ENCODE data around the gene PTGIS. TPM values are rescaled to one million over a fixed set of nuclear protein-coding genes. Genes with fewer than 3 reads are reported as not detected.

The PTGIS gene
- total RNA-seq, 4 donors from 2014 or later, result 3.5 to 30.5 (median 11.1) TPM

GRCh38 chr20:49560186-49560585 lies 7.8 kb downstream of the PTGIS start:
- Histone ChIP-seq H3K9me3 (no peaks in the 10 kb centered on the region), H3K27me3 (no peaks in the 10 kb centered on the region), H3K36me3 (no peaks in the 10 kb centered on the region), H3K4me1 (no peaks in the 10 kb centered on the region), H3K4me3 (no peak overlapping the region), H3K27ac (no peak overlapping the region)
- DNase-seq, result no peak
- no peak for TF ChIP-seq CTCF (IDR thresholded peaks at IDR 0.05)
- TF ChIP-seq POLR2A (IDR thresholded peaks at IDR 0.05), result no peak

GRCh38 chr20:49559411-49560081 lies 8.4 kb downstream of the PTGIS start:
- Histone ChIP-seq H3K4me3 (no peak overlapping the region), H3K36me3 (no peaks in the 10 kb centered on the region), H3K27ac (peak overlapping the region in 1 of 4 donors; percentile 35), H3K27me3 (no peaks in the 10 kb centered on the region), H3K9me3 (no peaks in the 10 kb centered on the region), H3K4me1 (no peaks in the 10 kb centered on the region)
- TF ChIP-seq CTCF (IDR thresholded peaks at IDR 0.05) (no peak), POLR2A (IDR thresholded peaks at IDR 0.05) (no peak)
- no peak for DNase-seq

GRCh38 chr20:49558826-49559225 lies 9.1 kb downstream of the PTGIS start:
- Histone ChIP-seq H3K9me3 (no peaks in the 10 kb centered on the region), H3K27ac (peak overlapping the region in 1 of 4 donors; percentile 35), H3K4me3 (no peak overlapping the region), H3K4me1 (no peaks in the 10 kb centered on the region), H3K27me3 (no peaks in the 10 kb centered on the region), H3K36me3 (no peaks in the 10 kb centered on the region)
- no peak for DNase-seq
- TF ChIP-seq CTCF (IDR thresholded peaks at IDR 0.05), result no peak
- no peak for TF ChIP-seq POLR2A (IDR thresholded peaks at IDR 0.05)

- Histone ChIP-seq H3K9me3 (no peaks in the 10 kb centered on the region), H3K36me3 (no peaks in the 10 kb centered on the region), H3K27me3 (no peaks in the 10 kb centered on the region), H3K4me3 (no peak overlapping the region), H3K27ac (peak overlapping the region in 1 of 4 donors; percentile 28), H3K4me1 (peaks cover 0 to under 1% (median 0%) of the 10 kb centered on the region in 4 donors)
- TF ChIP-seq POLR2A (IDR thresholded peaks at IDR 0.05) (no peak), CTCF (IDR thresholded peaks at IDR 0.05) (no peak)
- DNase-seq, result no peak
Observed at GRCh38 chr20:49557449-49557848, 10.5 kb downstream of the PTGIS start.

GRCh38 chr20:49556621-49557020 lies 11.3 kb downstream of the PTGIS start:
- Histone ChIP-seq H3K36me3 (no peaks in the 10 kb centered on the region), H3K9me3 (no peaks in the 10 kb centered on the region), H3K4me3 (no peak overlapping the region), H3K27ac (no peak overlapping the region), H3K4me1 (peaks cover 0 to 9% (median 0%) of the 10 kb centered on the region in 4 donors), H3K27me3 (no peaks in the 10 kb centered on the region)
- TF ChIP-seq CTCF (IDR thresholded peaks at IDR 0.05) (no peak), POLR2A (IDR thresholded peaks at IDR 0.05) (no peak)
- DNase-seq, result no peak

Data from Peyer's patch (tissue), 4 donors.